ENCODE data around the gene CBX1.

DNA sequence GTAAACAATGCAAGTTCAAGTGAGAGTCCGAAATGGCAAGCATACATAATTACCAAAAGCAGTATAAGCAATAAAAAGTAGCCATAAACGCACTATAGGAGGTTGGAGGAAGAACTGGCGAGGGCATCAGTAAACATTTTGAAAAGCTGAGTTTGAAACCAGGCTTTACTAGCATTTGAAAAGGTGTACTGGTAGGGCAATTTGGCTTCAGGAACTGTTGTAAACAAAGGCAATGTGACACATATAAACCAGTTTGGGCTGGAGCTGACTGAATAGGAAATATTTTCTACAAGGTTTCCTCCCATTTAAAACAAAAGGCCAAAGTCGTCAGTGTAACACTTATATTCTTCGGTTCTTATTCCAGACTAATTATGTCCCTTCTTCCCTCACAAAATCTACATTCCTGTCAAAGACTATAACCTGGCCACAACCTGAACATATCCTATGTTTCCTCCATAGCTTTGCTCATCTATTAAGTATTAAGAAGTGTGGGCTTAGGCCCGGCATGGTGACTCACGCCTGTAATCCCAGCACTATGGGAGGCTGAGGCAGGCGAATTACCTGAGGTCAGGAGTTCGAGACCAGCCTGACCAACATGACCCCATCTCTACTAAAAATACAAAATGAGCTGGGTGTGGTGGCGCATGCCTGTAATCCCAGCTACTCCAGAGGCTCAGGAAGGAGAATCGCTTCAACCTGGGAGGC lies 7.8 kb downstream of the CBX1 start:
- TF ChIP-seq, protein P1, sequence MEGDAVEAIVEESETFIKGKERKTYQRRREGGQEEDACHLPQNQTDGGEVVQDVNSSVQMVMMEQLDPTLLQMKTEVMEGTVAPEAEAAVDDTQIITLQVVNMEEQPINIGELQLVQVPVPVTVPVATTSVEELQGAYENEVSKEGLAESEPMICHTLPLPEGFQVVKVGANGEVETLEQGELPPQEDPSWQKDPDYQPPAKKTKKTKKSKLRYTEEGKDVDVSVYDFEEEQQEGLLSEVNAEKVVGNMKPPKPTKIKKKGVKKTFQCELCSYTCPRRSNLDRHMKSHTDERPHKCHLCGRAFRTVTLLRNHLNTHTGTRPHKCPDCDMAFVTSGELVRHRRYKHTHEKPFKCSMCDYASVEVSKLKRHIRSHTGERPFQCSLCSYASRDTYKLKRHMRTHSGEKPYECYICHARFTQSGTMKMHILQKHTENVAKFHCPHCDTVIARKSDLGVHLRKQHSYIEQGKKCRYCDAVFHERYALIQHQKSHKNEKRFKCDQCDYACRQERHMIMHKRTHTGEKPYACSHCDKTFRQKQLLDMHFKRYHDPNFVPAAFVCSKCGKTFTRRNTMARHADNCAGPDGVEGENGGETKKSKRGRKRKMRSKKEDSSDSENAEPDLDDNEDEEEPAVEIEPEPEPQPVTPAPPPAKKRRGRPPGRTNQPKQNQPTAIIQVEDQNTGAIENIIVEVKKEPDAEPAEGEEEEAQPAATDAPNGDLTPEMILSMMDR (IDR thresholded peaks at IDR 0.05; ENCODE audit: low read depth, low read length, poor library complexity, severe bottlenecking) = no peak
- no peak for TF ChIP-seq EZH2phosphoT487 (IDR thresholded peaks at IDR 0.05; ENCODE audit: borderline replicate concordance, low read length)

All from DOHH2 (cell line).